ENCODE measurements around the gene KRTAP4-2. TPM values are rescaled to one million over a fixed set of nuclear protein-coding genes. Genes with fewer than 3 reads are reported as not detected.
"Not testable (repeated sequence)": the region's sequence is repeated elsewhere in the genome, so short reads cannot be mapped to it uniquely, and the experiment has no call there.

KRTAP4-2 gene
- total RNA-seq, 1 experiment from 2014 or later = not detected

GRCh38 chr17:41163828-41164227 is 14.2 kb downstream of the KRTAP4-2 start:
- Histone ChIP-seq H3K27ac (ENCODE audit: low read length) (no peak overlapping the region), H3K4me1 (ENCODE audit: control insufficient read depth, insufficient read depth, low read length) (no peaks in the 10 kb centered on the region), H3K27me3 (ENCODE audit: control insufficient read depth, insufficient read depth, low read length) (peaks cover 12% of the 10 kb centered on the region; the same call in 1 of the 2 replicates), H3K4me3 (ENCODE audit: low read depth in 2 of 2, low read length in 2 of 2) (no peak overlapping the region), H3K36me3 (ENCODE audit: control insufficient read depth, insufficient read depth, low read length) (no peaks in the 10 kb centered on the region), H3K9me3 (ENCODE audit: control insufficient read depth, insufficient read depth, low read depth, low read length) (no peaks in the 10 kb centered on the region)
- no peak; the same call in 1 of the 2 replicates for ATAC-seq
- intact Hi-C loops (cut with micrococcal nuclease; ENCODE audit: unreplicated experiment) = no loop called here
- POLR2A ChIA-PET = no interaction called here
- CTCF ChIA-PET = interaction anchor here (0.6 kb wide), 1 partner anchor 203 kb away, joined by 7 read pairs; no protein-coding TSS in a partner anchor
- BruUV-seq (replicated peaks) = no TSS peak
- TF ChIP-seq POLR2AphosphoS5 (IDR thresholded peaks at IDR 0.05; ENCODE audit: low read depth, low read length) = no peak
- TF ChIP-seq, protein P1, sequence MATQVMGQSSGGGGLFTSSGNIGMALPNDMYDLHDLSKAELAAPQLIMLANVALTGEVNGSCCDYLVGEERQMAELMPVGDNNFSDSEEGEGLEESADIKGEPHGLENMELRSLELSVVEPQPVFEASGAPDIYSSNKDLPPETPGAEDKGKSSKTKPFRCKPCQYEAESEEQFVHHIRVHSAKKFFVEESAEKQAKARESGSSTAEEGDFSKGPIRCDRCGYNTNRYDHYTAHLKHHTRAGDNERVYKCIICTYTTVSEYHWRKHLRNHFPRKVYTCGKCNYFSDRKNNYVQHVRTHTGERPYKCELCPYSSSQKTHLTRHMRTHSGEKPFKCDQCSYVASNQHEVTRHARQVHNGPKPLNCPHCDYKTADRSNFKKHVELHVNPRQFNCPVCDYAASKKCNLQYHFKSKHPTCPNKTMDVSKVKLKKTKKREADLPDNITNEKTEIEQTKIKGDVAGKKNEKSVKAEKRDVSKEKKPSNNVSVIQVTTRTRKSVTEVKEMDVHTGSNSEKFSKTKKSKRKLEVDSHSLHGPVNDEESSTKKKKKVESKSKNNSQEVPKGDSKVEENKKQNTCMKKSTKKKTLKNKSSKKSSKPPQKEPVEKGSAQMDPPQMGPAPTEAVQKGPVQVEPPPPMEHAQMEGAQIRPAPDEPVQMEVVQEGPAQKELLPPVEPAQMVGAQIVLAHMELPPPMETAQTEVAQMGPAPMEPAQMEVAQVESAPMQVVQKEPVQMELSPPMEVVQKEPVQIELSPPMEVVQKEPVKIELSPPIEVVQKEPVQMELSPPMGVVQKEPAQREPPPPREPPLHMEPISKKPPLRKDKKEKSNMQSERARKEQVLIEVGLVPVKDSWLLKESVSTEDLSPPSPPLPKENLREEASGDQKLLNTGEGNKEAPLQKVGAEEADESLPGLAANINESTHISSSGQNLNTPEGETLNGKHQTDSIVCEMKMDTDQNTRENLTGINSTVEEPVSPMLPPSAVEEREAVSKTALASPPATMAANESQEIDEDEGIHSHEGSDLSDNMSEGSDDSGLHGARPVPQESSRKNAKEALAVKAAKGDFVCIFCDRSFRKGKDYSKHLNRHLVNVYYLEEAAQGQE (IDR thresholded peaks at IDR 0.05; ENCODE audit: insufficient read depth in 1 of 2, low read depth in 2 of 2, low read length in 1 of 2) = no peak
- no peak for TF ChIP-seq SIN3A (IDR thresholded peaks at IDR 0.05; ENCODE audit: borderline replicate concordance, insufficient read depth, low read depth, low read length)
- no peak for TF ChIP-seq CTCF (IDR thresholded peaks at IDR 0.05)
- no peak for TF ChIP-seq TCF7L2 (IDR thresholded peaks at IDR 0.05; ENCODE audit: low read depth, low read length)
- no peak for DNase-seq (ENCODE audit: low read depth, low spot score)
- in situ Hi-C loops (cut with HindIII; ENCODE audit: low pct_unique_long_range_greater_than_20kb, low sequenced_read_pairs) = no loop called here

- no peak for TF ChIP-seq CTCF (IDR thresholded peaks at IDR 0.05)
- TF ChIP-seq, protein P1 (IDR thresholded peaks at IDR 0.05; ENCODE audit: insufficient read depth in 1 of 2, low read depth in 2 of 2, low read length in 1 of 2) = no peak
- TF ChIP-seq TCF7L2 (IDR thresholded peaks at IDR 0.05; ENCODE audit: low read depth, low read length) = no peak
- no peak for TF ChIP-seq SIN3A (IDR thresholded peaks at IDR 0.05; ENCODE audit: borderline replicate concordance, insufficient read depth, low read depth, low read length)
- no peak for TF ChIP-seq POLR2AphosphoS5 (IDR thresholded peaks at IDR 0.05; ENCODE audit: low read depth, low read length)
- in situ Hi-C loops (cut with HindIII; ENCODE audit: low pct_unique_long_range_greater_than_20kb, low sequenced_read_pairs) (no loop called here), intact Hi-C loops (cut with micrococcal nuclease; ENCODE audit: unreplicated experiment) (no loop called here)
- ChIA-PET POLR2A (no interaction called here), CTCF (no interaction called here)
- Histone ChIP-seq H3K9me3 (ENCODE audit: control insufficient read depth, insufficient read depth, low read depth, low read length) (no peaks in the 10 kb centered on the region), H3K4me3 (ENCODE audit: low read depth in 2 of 2, low read length in 2 of 2) (no peak within 1 kb of the TSS), H3K27me3 (ENCODE audit: control insufficient read depth, insufficient read depth, low read length) (peaks cover 9% of the 10 kb centered on the region; the same call in 1 of the 2 replicates), H3K4me1 (ENCODE audit: control insufficient read depth, insufficient read depth, low read length) (no peaks in the 10 kb centered on the region), H3K27ac (ENCODE audit: low read length) (no peak within 1 kb of the TSS), H3K36me3 (ENCODE audit: control insufficient read depth, insufficient read depth, low read length) (no peaks in the 10 kb centered on the region)
- DNase-seq (ENCODE audit: low read depth, low spot score) (no peak), ATAC-seq (no peak)
- no TSS peak for BruUV-seq (replicated peaks)
Observed at GRCh38 chr17:41160648-41161047, 17.4 kb downstream of the KRTAP4-2 start, which contains the start of gene KRTAP4-4. Gene KRTAP4-4 (minus strand): TSS chr17:41160748. CDS start chr17:41160691, 57 bp downstream.

DNA sequence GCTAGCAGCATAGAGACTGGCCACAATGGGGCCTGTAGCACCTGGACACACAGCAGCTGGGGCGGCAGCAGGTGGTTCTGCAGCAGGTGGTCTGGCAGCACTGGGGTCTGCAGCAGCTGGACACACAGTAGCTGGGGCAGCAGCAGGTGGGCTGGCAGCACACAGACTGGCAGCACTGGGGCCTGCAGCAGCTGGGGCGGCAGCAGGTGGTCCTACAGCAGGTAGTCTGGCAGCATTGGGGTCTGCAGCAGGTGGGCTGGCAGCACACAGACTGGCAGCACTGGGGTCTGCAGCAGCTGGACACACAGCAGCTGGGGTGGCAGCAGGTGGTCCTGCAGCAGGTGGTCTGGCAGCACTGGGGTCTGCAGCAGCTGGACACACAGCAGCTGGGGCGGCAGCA is 17.8 kb downstream of the KRTAP4-2 start:
- POLR2A ChIA-PET = interaction anchor here (0.6 kb wide), 1 partner anchor 284 kb away, joined by 3 read pairs; no protein-coding TSS in a partner anchor
- H3K9me3 ChIP-seq (ENCODE audit: control insufficient read depth, insufficient read depth, low read depth, low read length); in situ Hi-C loops (cut with HindIII; ENCODE audit: low pct_unique_long_range_greater_than_20kb, low sequenced_read_pairs); intact Hi-C loops (cut with micrococcal nuclease; ENCODE audit: unreplicated experiment); H3K36me3 ChIP-seq (ENCODE audit: control insufficient read depth, insufficient read depth, low read length); DNase-seq (ENCODE audit: low read depth, low spot score); BruUV-seq (replicated peaks); H3K27me3 ChIP-seq (ENCODE audit: control insufficient read depth, insufficient read depth, low read length); CTCF ChIA-PET; H3K27ac ChIP-seq (ENCODE audit: low read length); H3K4me3 ChIP-seq (ENCODE audit: low read depth in 2 of 2, low read length in 2 of 2); H3K4me1 ChIP-seq (ENCODE audit: control insufficient read depth, insufficient read depth, low read length); ATAC-seq: not testable (repeated sequence)

Data from Panc1 (cell line).